GM21526 (cell line): Measurements from ENCODE around the gene FADS2.
A peak's percentile ranks its signal among the peaks of the same experiment; 100 is the strongest.

Source experiments
- ATAC-seq: cut with Tn5 transposase; IDR thresholded peaks from one replicate; pipeline ENCODE4 v1.9.1; 2021; ENCODE audit warnings: moderate library complexity; ENCODE audit not compliant: unreplicated experiment, low FRiP score

Gene FADS2

GRCh38 chr11:61827571-61828378, at the start of gene FADS2:
Gene FADS2, plus strand, starts transcription at chr11:61828300. Its CDS starts 91 bp downstream, at chr11:61828391.
- ATAC-seq = peak; percentile 64

- ATAC-seq = no peak
These were observed 49.7 kb upstream of the FADS2 start for GRCh38 chr11:61778357-61778886.

GRCh38 chr11:61778920-61779650, 49.0 kb upstream of the FADS2 start:
- no peak for ATAC-seq

- no peak for ATAC-seq
These were observed 48.2 kb upstream of the FADS2 start for GRCh38 chr11:61779666-61780525.

- ATAC-seq = no peak
These were observed 47.4 kb upstream of the FADS2 start for GRCh38 chr11:61780581-61781162.

- no peak for ATAC-seq
These were observed 46.5 kb upstream of the FADS2 start for GRCh38 chr11:61781585-61781984.

- ATAC-seq = no peak
These were observed 45.8 kb upstream of the FADS2 start for GRCh38 chr11:61782299-61782698.

- no peak for ATAC-seq
These were observed 45.3 kb upstream of the FADS2 start for GRCh38 chr11:61782841-61783240.

GRCh38 chr11:61783717-61784505, 44.2 kb upstream of the FADS2 start:
- no peak for ATAC-seq

GRCh38 chr11:61784506-61784805, 43.6 kb upstream of the FADS2 start:
- no peak for ATAC-seq

GRCh38 chr11:61785837-61786402, 42.2 kb upstream of the FADS2 start:
- no peak for ATAC-seq

GRCh38 chr11:61787928-61788491, 40.1 kb upstream of the FADS2 start:
- no peak for ATAC-seq

- ATAC-seq = no peak
These were observed 36.3 kb upstream of the FADS2 start for GRCh38 chr11:61791737-61792309.

- ATAC-seq = peak; percentile 76
These were observed 35.6 kb upstream of the FADS2 start, which contains the start of the genes FEN1 and TMEM258 for GRCh38 chr11:61792310-61793082. Gene FEN1, plus strand, starts transcription at chr11:61792911. Its CDS starts 2,451 bp downstream, at chr11:61795362. Gene TMEM258, minus strand, starts transcription at chr11:61792599. Its CDS starts 41 bp downstream, at chr11:61792558.

- ATAC-seq = no peak
These were observed 34.8 kb upstream of the FADS2 start for GRCh38 chr11:61793083-61793828.

- no peak for ATAC-seq
These were observed 34.3 kb upstream of the FADS2 start for GRCh38 chr11:61793829-61794204.

GRCh38 chr11:61794579-61794978, 33.5 kb upstream of the FADS2 start:
- ATAC-seq = no peak
